HG03432 (cell line): Measurements from ENCODE around the gene KRT5.

Experiments used
- ATAC-seq: cut with Tn5 transposase; IDR thresholded peaks from one replicate; pipeline ENCODE4 v1.9.1; 2021; ENCODE audit warnings: mild to moderate bottlenecking, moderate library complexity; ENCODE audit not compliant: unreplicated experiment

Gene KRT5

DNA sequence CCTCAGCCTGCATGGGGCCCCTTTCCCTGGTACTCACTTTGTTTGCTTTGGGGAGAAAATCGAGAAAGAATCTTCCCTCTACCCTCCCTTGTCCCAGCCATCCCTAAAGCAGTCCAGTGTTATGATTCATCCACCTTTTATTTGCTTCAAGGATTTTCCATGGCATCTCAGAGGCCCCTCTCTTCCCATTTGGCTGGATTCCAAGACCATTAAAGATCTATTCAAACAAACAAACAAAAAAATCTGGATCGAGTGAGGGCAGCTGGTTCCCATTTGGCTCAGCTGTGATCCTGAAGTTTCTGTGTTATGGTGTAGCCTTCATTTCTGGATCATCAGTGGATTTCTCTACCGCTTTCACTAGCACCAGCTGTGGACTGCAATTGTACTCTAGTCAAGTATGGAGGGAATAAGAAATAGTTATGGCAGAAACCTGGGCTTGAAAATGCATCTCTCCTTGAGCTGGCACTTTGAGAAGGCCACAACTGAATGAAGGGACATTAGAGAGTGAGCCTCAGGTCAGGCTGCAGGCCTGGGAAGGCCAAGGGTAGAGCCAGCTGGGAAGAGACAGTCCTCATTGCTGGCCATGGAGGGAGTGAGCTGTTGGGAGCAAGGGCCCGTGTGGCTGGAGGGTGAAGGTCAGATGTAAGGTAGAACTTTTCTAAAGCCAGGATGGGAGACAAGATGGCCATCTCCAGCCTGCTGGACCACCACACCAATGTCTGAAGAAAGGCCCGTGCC lies 19.1 kb upstream of the KRT5 start:
- ATAC-seq = no peak

DNA sequence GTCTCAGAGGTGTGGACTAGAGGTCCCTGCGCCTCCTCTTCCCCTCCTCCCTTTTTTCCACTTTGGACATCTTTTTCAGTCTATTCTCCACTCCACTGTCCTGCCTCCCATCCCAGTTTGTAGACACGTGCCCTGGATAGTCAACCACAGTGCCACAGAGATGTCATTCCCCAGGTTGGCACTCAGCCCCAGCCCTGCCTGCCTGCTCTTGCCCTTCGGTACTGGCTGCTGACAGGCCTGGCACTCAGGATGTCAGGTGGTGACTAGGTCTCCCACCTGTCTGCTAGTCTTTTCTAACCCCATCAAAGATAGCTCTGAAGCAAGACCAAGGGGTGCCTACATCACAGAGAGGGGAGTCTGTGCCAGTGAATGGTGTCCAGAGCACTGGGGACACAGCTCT lies 16.9 kb upstream of the KRT5 start:
- ATAC-seq = no peak

DNA sequence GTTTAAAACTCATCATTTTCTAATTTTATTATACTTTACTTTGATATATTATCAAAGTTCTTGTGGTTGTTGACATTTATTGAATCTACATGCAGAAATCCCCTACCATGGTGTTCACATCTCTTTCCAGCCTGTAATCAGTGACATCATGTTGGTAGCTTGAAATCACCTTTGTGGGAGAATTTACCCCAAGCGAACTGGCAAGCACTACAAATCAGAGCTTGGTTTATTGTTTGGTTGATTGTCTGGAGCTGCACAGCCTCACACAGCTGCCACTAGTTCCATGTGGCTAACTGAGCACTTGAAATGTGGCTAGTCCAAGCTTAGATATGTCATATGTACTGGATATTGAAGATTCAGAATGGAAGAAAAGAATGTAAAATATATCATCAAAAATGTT lies 15.4 kb upstream of the KRT5 start:
- no peak for ATAC-seq

DNA sequence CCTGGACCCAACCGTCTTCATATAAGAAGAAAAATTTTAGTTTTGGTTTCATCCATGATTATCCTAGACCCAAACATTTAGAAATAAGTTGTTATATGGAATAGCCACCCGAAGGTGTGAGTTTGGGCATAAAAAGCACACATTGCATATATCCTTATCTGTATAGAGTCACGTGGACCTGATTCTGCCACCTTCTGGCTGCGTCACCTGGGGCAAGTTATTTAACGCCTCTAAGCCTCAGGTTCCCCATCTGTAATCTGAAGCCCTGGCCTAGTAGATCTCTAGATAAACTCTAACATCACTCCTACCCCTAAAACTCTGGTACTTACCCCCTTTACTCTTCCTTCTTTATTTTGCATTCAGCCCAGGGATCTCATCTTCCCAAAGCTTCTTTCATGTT lies 14.3 kb upstream of the KRT5 start:
- no peak for ATAC-seq

DNA sequence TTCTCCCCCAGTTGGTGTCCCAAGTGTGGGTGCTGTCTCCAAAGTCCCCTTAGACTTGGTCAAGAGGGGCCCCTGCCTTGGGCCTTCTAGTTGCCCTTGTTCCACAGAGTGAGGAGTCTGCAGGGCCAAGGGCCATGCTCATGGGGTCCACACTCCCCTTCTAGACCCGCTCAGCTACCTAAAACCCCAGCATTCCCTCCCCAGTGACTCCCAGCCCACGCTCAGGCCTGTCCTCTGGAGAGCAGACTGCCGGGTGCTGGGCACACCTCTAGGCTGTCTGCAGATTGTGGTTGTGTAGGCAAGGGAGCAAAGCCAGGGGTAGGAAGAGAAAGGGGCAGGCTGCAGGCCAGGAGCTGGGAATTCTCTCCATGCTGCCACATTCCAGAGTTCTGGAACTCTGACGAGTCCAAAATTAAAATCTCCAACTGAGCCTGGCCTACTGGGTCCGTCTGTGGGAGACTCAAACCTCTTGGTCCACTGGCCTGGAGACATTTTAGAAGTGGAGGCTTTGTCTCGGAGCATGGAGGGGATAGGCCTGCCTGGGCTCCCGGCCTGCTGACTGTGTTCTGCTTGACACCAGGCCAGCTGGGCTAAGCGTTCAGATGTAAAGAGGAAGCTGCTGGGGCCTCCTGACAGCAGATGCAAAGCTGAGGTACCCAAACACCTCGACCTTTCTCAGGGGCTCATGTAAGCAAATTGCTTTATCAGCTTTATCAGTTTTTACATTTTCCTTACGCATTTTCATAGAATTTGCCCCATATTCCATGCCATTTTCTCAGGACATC lies 13.7 kb upstream of the KRT5 start:
- no peak for ATAC-seq

DNA sequence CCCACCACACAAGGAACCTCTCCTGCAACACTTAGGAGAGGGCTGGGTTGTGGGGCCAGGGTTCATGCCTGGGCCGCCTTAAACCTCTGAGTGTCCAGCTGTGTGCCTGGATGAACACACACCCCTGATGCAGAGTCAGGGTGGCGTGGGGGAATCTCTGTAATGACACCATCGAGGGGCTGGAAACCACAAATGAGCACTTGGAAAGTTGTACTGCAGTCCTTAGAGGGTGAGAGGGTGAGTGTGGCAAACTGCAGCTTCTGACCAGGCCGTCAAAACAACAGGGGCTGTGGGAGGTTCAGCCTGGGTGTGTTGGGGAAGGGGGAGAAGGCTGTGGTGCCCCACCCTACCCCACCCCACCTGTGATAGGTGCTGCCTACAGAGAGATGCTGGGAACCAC lies 12.4 kb upstream of the KRT5 start:
- ATAC-seq = no peak

DNA sequence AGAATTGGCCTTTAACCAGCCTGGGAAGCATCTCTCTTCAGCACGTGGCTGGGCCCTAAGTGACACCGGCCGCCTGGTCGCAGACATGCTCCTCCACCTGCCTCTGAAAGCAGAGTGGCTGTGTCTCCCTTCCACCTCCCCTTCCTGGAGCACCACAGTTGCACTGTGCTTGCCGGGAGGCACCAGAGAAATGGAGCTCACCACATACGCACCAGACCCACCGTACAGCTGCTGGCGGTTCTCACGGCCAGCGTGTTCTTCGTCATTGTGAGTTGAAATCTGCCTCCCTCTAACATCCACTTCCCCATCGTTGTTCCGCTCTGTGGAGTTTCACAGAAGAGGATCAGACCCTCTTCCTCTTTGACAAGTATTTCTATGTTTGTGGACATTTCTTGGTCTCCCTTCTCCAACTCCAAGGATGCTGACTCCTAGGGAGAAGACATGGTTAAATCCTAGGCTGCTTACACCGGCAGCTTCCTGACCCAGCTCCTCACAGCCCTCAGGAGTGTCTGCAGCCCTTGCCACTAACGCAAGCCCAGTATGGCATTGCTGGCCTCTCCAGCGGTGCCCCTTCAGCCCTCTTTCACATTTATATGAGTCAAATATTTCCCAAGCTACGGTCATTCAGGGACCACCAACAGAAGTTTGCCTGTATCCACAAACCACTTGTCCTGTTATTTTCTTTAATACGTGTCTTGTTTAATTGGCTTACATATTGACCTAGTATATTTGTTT lies 11.5 kb upstream of the KRT5 start:
- ATAC-seq = no peak

DNA sequence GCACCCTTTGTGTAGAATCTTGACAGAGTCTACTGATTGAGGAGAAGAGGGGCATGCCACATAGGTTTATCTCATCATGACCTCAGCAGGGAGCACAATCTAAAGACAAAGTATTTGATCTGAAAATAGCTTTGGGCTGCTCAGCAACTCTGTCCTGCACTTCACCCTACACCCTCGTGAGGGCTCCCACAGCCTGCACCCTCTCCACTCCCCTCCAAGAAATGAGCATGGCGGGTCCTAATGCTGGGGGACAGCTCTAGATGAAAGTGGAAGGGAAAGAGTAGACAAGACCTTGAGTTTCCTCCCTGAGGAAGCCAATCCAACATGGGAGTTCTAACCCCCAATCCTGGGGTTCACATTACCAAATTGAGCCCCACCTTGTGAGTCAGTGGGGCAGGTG lies 10.7 kb upstream of the KRT5 start:
- ATAC-seq = no peak

DNA sequence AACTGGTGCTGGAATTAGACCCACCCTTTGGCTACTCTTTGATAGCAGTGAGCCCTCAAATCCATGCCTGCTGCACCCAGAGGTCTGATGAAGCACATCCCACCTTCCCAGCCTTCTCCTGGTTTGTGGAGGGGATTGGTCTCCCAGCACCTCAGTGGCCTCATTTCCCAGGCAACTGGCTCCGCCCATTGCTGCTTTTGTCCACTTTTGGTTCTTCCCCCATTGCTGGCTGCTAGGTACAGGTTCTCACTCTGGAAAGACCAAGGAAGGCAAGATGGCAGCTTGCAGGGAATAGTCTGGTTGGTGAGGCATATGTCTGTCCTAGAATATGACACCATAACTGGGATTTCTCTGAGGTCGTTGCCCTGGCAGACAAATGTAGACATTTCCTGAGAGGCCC lies 10.2 kb upstream of the KRT5 start:
- ATAC-seq = no peak

DNA sequence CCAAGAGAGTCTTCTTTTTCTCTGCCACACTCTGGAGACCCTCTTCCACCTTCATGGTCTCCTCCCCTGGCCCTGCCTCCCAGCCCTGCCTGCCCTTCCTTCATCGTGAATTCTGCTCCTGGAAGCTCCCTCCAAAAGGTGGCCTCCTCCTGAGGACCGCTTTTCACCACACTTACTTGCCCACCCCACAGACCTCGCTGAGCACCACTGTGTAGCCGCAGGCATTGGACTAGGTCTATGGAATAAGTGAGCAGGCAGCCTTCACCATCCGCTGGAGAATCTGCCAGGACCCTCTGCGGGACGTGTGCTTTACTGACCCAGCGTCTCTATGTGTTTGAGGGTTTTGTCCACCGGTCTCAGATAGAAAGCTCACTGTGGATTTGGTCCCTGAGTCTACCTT lies 9.7 kb upstream of the KRT5 start:
- ATAC-seq = no peak

DNA sequence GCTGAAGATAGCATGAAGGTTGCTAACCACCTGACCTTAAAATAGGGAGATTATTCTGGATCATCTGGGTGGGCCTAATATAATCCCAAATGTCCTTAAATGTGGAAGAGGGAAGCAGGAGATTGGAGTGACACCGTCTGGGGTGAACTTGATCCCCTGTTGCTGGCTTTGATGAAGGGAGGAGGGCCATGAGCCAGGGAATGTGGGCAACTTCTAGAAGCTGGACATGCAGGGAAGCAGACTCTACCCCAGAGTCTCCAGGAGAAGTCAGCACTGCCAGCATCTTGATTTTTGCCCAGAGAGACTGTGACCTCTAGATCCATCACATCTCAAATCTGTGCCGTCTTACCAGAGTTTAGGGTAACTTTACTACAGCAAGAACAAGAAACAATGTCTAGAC lies 9.2 kb upstream of the KRT5 start:
- no peak for ATAC-seq

DNA sequence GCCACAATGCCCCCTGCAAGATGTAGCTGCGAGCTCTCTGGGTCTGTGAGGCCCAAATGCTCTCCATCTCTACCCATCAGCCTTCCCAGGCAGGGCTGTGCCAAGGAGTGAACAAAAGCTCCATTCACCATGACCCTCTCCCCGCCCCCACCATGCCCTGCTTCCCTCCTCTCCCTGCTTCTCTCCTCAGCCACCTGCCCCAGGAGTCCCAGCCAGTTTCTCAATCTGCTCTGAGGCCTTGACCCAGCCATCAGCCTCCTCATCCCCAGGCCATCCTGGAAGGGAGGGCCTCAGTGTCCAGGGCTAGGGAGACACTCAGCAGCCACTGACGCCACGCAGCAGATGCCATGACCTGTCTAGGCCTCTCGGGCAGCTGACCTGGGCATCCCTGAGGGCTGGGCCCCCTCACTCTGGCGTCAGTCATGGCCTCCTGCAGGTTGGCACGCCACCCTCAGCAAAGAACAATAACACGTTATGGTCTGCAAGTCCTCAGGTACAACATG lies 8.5 kb upstream of the KRT5 start:
- ATAC-seq = no peak

DNA sequence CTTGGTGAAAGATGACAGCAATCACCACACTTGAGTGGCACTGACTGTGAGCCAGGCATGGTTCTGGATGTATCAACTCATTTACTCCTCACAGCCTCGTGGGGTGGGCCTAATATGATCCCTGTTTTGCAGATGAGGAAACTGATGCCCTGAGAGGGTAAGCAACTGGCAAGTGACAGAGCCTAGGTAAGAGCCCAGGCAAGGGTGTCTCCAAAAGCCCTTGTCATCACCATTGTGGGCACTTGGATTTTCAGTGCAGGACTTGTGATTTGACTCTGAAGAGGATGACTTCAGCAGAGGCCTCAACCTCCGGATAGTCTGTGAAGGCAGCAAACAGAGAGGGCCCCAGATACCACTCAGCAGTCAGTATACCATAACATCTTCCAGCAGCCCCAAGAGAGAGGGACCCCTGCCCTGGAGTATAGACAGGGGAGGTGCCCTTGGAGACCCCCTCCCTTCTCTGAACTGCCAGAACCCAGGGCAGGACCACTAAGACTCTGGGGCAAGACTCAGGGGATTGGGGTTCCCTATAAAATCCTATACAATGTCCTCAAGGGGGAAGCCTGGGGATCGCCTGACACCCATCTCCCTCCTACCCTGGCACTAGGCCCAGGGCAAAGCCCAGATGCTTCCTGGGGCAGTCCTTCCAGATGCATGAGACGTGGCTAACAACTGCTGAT lies 7.1 kb upstream of the KRT5 start:
- ATAC-seq = no peak

DNA sequence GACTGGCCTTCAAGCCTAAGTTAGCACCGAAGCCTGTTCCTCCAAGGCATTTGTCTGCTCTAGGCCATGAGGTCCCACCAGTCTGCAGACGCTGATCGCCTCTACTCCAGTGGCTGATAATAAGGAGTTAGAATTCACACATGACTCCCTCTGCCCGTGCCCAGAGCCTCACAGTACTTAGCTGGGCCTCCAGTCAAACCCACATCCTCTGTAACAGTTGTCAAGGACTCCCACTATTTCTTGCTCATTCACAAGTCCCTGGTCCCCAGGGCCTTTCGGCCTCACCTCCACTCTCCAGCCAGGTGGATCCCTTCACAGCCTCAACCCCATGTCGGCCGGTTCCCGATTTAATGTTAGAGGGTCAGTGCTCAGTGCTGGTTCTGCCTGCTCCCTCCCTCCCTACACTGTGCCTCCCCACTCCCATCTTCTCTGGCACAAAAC lies 6.3 kb upstream of the KRT5 start:
- no peak for ATAC-seq

DNA sequence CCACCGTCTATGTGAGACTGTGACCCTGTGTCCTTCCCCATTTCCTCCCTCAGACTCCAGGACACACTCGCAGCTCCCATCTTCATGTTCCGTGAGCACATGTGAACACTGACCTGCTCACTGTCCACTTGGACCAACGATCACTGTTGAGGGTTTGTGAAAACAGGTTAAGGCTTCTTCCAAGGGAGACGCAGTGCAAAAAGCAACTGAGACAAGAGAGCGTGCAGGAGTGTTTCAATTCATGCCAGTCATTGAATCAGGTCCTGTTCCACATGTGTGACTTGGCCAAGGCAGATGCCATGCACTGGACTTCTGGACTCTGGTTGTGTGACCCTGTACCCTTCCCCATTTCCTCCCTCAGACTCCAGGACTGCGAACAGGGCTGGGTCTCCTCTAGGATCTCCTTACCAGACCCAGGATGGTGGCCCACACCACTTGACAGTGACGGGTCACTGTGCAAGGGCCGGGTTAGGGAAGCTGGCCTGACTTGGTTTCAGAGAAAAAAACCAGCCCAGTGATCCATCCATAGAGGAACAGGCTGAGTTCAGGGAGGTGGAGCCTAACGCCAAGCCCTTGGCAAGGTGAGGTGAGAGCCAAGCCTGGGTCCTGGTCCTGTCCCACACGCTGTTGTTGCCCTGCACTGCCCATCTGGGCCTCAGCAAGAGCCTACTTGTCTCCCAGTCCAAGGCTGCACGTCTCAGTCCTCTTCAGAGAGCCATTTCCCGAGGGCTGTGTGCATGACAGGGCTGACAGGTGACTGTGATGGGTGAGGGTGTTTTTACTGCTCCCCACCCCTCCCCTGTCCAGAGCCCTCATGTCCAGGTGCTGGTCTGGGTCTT lies 5.7 kb upstream of the KRT5 start:
- no peak for ATAC-seq

DNA sequence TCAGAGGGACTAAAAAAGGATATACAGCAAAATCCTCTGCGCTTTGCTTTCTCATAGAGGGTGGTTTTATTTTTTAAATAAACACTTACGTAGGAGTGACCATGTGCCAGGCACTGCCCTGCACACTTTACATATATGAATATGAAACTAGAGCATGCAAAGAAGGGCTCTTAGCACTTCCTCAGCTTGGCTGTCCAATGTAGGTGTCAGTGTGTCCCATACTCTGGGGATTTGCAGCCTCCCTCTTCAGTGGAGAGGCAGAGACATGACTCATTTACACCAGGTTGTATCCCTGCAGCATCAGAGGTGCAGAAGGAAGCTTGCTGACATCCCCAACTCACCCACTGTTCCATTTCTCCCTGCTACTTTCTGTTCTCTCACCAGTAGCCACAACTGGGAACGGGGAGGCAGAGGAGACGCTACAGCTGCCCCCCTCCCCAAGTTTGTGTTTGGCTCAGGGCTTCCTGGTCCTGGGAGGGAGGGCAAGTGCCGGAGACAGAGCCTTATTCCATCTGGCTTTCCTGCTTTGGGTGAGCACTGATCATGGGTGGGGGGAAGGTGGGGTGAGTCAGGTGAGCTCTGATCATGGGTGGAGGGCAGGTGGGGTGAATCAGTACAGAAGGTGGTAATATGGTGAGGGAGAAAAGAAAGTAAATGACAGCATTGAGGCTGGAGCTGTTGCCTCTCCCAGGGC lies 4.9 kb upstream of the KRT5 start:
- ATAC-seq = no peak

DNA sequence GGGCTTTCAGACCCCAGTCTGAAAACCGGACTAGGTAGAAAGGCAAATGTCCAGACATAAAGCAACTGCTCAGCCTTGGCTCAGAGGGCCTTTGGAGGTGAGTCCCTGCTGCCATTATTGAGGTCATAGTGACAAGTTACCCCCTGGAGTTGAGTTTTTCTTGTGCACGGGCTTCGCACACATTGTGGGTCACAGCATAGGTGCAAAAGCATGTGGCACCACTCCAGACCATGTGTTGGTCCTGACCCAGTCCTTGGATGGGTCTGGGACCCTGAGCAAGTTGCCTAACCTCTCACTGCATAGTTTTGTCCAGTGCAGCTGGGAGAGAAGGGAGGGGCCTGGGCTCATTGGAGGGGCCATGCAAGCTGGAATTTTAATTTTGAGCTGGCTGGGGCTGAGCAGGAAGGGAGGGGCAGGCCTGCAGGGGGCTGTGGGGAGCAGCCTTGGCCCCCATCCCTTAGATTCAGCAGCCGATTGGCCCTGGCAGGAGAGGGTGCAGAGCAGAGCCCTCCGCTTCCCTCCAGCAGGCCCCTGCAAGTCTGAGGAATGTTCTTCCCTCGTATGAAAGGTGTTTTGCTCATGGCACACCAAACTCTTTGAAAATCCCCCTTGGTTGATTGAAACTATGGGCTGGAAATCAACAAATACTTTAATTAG lies 4.2 kb upstream of the KRT5 start:
- ATAC-seq = no peak

DNA sequence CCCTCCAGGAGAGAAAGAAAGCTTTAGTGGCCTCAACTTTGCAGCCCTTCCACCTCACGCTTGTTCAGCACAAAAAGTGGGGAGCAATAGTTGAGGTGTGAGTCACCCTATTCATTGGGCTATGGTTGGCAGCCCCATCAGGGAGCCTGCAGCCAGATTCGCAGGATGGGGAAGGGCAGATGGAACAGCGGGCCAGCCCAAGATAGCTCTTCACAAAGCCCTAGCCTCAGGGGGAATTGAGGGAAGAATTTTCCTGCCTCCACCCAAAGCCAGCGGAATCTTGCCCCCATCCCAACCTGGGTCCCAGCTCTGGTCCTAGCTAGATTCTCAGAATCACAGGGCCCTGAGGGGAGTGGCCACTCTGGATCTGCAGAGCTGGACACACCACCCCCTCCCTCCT lies 3.6 kb upstream of the KRT5 start:
- no peak for ATAC-seq

DNA sequence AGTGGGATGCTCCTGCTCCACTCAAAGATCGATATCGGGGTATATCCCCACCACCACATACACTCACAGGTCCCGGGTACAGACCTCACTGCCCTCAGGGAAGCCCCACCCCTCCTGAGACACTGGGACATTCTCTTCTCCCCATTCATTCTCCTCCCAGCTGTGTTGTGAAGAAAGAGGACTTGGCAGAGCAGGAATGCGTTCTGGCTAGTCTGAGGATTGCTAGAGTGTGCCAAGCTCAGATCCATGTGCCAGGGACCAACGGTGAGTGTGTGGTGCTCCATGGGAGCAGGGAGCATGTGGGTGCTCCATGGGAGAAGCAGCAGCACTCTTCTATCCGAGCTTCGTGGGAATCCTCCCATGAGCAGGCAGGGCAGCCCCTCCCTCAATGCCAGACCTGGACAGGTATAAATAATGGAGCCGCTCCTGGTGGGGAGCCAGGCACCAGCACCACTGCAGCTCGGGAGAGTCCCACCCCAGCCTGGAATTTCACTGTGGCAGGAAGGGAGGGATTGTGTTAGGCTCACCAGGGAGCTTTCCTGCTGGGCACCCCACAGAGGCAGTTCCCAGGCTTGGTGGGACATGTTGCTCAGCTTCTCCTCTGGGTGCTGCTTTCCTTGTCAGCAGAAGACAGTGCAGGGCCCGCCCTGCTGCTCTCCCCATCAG lies 2.3 kb upstream of the KRT5 start:
- no peak for ATAC-seq
